ENCODE data around the gene TM7SF2.

TM7SF2 gene

GRCh38 chr11:65132238-65132987, 20.7 kb downstream of the TM7SF2 start:
- no peaks in the 10 kb centered on the region for H3K9me3 ChIP-seq (ENCODE audit: severe bottlenecking)
- peaks cover 53% of the 10 kb centered on the region for H3K36me3 ChIP-seq
- no peak for TF ChIP-seq CTCF (IDR thresholded peaks at IDR 0.05; ENCODE audit: low read depth, low read length)
- DNase-seq: no peak
- H3K27me3 ChIP-seq (ENCODE audit: insufficient read depth, low read depth, severe bottlenecking): no peaks in the 10 kb centered on the region
- H3K27ac ChIP-seq: no peak overlapping the region
- no peak overlapping the region for H3K4me3 ChIP-seq (ENCODE audit: low read depth, low read length)

GRCh38 chr11:65132988-65133700, 21.5 kb downstream of the TM7SF2 start:
- Histone ChIP-seq H3K36me3 (peaks cover 47% of the 10 kb centered on the region), H3K4me3 (ENCODE audit: low read depth, low read length) (peak overlapping the region; percentile 65), H3K27ac (no peak overlapping the region; the same call in 1 of the 2 replicates), H3K27me3 (ENCODE audit: insufficient read depth, low read depth, severe bottlenecking) (no peaks in the 10 kb centered on the region), H3K9me3 (ENCODE audit: severe bottlenecking) (no peaks in the 10 kb centered on the region)
- TF ChIP-seq CTCF (IDR thresholded peaks at IDR 0.05; ENCODE audit: low read depth, low read length): no peak
- peak; percentile 62 for DNase-seq

- DNase-seq: no peak
- H3K36me3 ChIP-seq: peaks cover 42% of the 10 kb centered on the region
- H3K27me3 ChIP-seq (ENCODE audit: insufficient read depth, low read depth, severe bottlenecking): no peaks in the 10 kb centered on the region
- peak overlapping the region; percentile 100 for H3K27ac ChIP-seq
- H3K4me3 ChIP-seq (ENCODE audit: low read depth, low read length): peak overlapping the region; percentile 65
- no peaks in the 10 kb centered on the region for H3K9me3 ChIP-seq (ENCODE audit: severe bottlenecking)
- no peak for TF ChIP-seq CTCF (IDR thresholded peaks at IDR 0.05; ENCODE audit: low read depth, low read length)
These were observed 22.1 kb downstream of the TM7SF2 start for GRCh38 chr11:65133724-65134123.

- H3K27me3 ChIP-seq (ENCODE audit: insufficient read depth, low read depth, severe bottlenecking): no peaks in the 10 kb centered on the region
- H3K27ac ChIP-seq: peak within 1 kb of the TSS; percentile 100
- peak; percentile 90 for DNase-seq
- no peaks in the 10 kb centered on the region for H3K9me3 ChIP-seq (ENCODE audit: severe bottlenecking)
- H3K36me3 ChIP-seq: peaks cover 35% of the 10 kb centered on the region
- H3K4me3 ChIP-seq (ENCODE audit: low read depth, low read length): peak within 1 kb of the TSS; percentile 65
- TF ChIP-seq CTCF (IDR thresholded peaks at IDR 0.05; ENCODE audit: low read depth, low read length): no peak
These were observed 22.7 kb downstream of the TM7SF2 start, which contains the start of gene SYVN1 for GRCh38 chr11:65134240-65134951. Gene SYVN1 (minus strand): TSS chr11:65134519. CDS start chr11:65133601, 918 bp downstream.

GRCh38 chr11:65134952-65135632, 23.4 kb downstream of the TM7SF2 start:
- DNase-seq: peak; percentile 96
- Histone ChIP-seq H3K4me3 (ENCODE audit: low read depth, low read length) (peak overlapping the region; percentile 65), H3K36me3 (peaks cover 28% of the 10 kb centered on the region), H3K27me3 (ENCODE audit: insufficient read depth, low read depth, severe bottlenecking) (no peaks in the 10 kb centered on the region), H3K9me3 (ENCODE audit: severe bottlenecking) (no peaks in the 10 kb centered on the region), H3K27ac (peak overlapping the region; percentile 100)
- TF ChIP-seq CTCF (IDR thresholded peaks at IDR 0.05; ENCODE audit: low read depth, low read length): no peak
